ENCODE data around the gene CNIH1. TPM values are rescaled to one million over a fixed set of nuclear protein-coding genes. Genes with fewer than 3 reads are reported as not detected.
A peak's percentile ranks its signal among the peaks of the same experiment; 100 is the strongest.

Gene CNIH1
- total and polyA plus RNA-seq, 2 of the 13 experiments (the other 11 are each of a cell fraction or from before 2014, with no cell fraction given): 166 to 421 TPM

GRCh38 chr14:54488646-54489317 lies 47.6 kb upstream of the CNIH1 start, which contains the start of gene GMFB (continued):
- TF ChIP-seq ZNF629 (CRISPR knock-in tag; conservative IDR thresholded peaks at IDR 0.05) (no peak), KDM2A (CRISPR knock-in tag; IDR thresholded peaks at IDR 0.05; ENCODE audit: borderline replicate concordance, low read depth) (peak; percentile 63; the same call in 1 of the 2 replicates), ZNF343 (CRISPR knock-in tag; IDR thresholded peaks at IDR 0.05) (peak; percentile 75; the same call in 1 of the 2 replicates), THAP9 (CRISPR knock-in tag; IDR thresholded peaks at IDR 0.05; ENCODE audit: borderline replicate concordance) (peak; percentile 71; the same call in 1 of the 2 replicates), HMG20A (CRISPR knock-in tag; IDR thresholded peaks at IDR 0.05; ENCODE audit: borderline replicate concordance) (no peak), ZFAT (CRISPR knock-in tag; conservative IDR thresholded peaks at IDR 0.05) (no peak), GLMP (CRISPR knock-in tag; IDR thresholded peaks at IDR 0.05; ENCODE audit: borderline replicate concordance) (no peak), ZKSCAN8 (CRISPR knock-in tag; IDR thresholded peaks at IDR 0.05; ENCODE audit: borderline replicate concordance) (peak; percentile 66; the same call in 1 of the 2 replicates), HDAC1 (CRISPR knock-in tag; IDR thresholded peaks at IDR 0.05) (peak; percentile 74), TBX3 (IDR thresholded peaks at IDR 0.05; ENCODE audit: borderline replicate concordance) (0 out of 2 replicates have a peak, but pooled peaks have one; percentile 28), YEATS2 (CRISPR knock-in tag; IDR thresholded peaks at IDR 0.05; ENCODE audit: borderline replicate concordance) (peak; percentile 73), HNF4G (IDR thresholded peaks at IDR 0.05; ENCODE audit: borderline replicate concordance, low read depth, low read length) (no peak), HNF4G (CRISPR knock-in tag; IDR thresholded peaks at IDR 0.05; ENCODE audit: borderline replicate concordance, low read depth) (no peak; the same call in 1 of the 2 replicates), SP4 (CRISPR knock-in tag; IDR thresholded peaks at IDR 0.05) (peak; percentile 67), ZNF33B (CRISPR knock-in tag; IDR thresholded peaks at IDR 0.05) (0 out of 2 replicates have a peak, but pooled peaks have one; percentile 11), MIXL1 (CRISPR knock-in tag; IDR thresholded peaks at IDR 0.05) (0 out of 2 replicates have a peak, but pooled peaks have one; percentile 25), ZNF274 (CRISPR knock-in tag; IDR thresholded peaks at IDR 0.05) (peak; percentile 51; the same call in 1 of the 2 replicates), ZNF280B (CRISPR knock-in tag; IDR thresholded peaks at IDR 0.05; ENCODE audit: borderline replicate concordance) (no peak), HOXA3 (CRISPR knock-in tag; IDR thresholded peaks at IDR 0.05) (peak; percentile 78), HMGXB3 (CRISPR knock-in tag; IDR thresholded peaks at IDR 0.05; ENCODE audit: borderline replicate concordance) (no peak)

All from HepG2 (cell line).